Measurements from ENCODE around the gene ABCC3.

Gene ABCC3

DNA sequence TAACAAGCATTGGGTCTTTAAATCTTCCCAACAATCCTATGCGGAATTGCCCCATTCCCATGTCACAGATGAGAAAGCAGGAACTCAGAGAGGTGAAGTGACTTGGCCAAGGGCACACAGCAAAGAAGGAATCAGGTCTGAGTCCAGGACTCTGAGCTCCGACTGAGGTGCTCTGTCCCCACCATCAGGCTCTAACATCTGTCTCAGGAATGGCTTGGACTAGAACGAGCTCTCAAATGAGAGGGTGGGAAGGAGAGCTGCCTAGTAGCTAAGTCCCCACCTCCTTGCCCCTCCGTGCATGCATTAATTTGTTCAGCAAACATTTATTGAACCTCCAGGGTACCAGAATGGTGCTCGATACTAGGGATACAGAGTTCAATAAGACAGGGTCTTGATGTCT, 26.7 kb downstream of the ABCC3 start:
- TF ChIP-seq, protein P1, sequence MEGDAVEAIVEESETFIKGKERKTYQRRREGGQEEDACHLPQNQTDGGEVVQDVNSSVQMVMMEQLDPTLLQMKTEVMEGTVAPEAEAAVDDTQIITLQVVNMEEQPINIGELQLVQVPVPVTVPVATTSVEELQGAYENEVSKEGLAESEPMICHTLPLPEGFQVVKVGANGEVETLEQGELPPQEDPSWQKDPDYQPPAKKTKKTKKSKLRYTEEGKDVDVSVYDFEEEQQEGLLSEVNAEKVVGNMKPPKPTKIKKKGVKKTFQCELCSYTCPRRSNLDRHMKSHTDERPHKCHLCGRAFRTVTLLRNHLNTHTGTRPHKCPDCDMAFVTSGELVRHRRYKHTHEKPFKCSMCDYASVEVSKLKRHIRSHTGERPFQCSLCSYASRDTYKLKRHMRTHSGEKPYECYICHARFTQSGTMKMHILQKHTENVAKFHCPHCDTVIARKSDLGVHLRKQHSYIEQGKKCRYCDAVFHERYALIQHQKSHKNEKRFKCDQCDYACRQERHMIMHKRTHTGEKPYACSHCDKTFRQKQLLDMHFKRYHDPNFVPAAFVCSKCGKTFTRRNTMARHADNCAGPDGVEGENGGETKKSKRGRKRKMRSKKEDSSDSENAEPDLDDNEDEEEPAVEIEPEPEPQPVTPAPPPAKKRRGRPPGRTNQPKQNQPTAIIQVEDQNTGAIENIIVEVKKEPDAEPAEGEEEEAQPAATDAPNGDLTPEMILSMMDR (IDR thresholded peaks at IDR 0.05; ENCODE audit: low read depth, low read length), result no peak
- Histone ChIP-seq H3K36me3 (no peaks in the 10 kb centered on the region), H3K9me3 (ENCODE audit: severe bottlenecking) (no peaks in the 10 kb centered on the region), H3K27ac (peak overlapping the region; percentile 18; the same call in 1 of the 2 replicates), H3K27me3 (ENCODE audit: insufficient read depth, low read depth, severe bottlenecking) (no peaks in the 10 kb centered on the region), H3K4me3 (ENCODE audit: low read depth, low read length) (no peak overlapping the region)
- DNase-seq, result no peak

DNA sequence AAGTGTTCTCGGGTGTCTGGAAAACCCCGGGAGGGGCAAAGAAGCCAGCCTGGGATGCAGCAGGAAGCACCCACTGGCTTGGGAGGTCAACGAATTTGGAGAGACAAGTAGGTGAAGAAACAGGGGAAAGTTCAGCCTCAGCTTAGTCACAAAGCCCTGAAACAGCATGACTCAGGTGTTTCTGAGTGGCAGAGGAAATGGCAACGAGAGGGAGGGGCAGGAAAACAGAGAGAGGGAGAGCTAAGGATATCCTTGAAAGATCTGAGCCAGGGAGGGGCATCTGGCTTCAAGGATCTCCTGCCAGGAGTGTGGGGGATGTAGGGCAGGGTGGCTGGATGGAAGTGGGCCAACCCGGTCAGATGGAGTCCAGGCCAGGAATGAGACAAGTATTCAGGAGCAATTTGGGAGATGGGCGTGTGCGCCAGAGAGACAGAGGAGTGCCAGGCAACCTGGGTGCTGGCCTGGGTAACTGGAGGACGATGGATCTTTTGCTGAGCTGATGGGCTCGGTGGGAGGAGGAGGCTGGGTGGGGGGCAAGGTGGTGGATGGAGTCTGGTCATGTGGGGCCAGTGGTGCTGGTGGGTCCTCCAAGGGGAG, 27.2 kb downstream of the ABCC3 start:
- Histone ChIP-seq H3K27ac (peak overlapping the region; percentile 18; the same call in 1 of the 2 replicates), H3K9me3 (ENCODE audit: severe bottlenecking) (no peaks in the 10 kb centered on the region), H3K4me3 (ENCODE audit: low read depth, low read length) (no peak overlapping the region), H3K36me3 (no peaks in the 10 kb centered on the region), H3K27me3 (ENCODE audit: insufficient read depth, low read depth, severe bottlenecking) (no peaks in the 10 kb centered on the region)
- TF ChIP-seq, protein P1 (IDR thresholded peaks at IDR 0.05; ENCODE audit: low read depth, low read length), result no peak
- DNase-seq, result peak; percentile 52

DNA sequence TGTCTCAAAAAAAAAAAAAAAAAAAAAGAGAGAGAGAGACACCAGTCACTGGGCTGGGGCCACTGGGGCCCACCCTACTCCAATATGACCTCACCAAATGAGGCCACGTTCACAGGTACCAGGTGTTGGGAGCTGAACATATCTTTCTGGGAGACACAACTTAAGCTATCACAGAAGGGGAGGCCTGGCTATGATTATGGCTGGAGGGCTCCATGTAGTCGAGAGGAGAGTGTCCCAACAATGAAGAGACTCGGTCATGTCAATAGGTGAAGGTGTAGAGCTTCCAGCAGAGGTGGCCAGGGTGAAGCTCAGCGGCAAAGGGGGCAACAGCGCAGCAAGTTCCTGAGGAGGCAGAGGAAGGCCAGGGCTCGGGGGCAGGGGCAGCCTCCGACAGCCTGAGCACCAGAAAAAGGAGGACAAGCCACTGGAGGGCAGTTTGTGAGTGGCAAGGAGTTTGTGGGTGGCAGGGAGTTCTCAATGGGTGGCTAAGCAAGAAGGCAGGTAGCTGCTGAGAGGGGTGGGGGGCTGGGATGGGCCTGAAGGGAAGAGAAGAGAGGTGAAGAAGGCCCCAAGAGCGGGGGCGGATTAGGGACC, 28.0 kb downstream of the ABCC3 start:
- H3K9me3 ChIP-seq (ENCODE audit: severe bottlenecking), result no peaks in the 10 kb centered on the region
- no peak overlapping the region for H3K27ac ChIP-seq

DNA sequence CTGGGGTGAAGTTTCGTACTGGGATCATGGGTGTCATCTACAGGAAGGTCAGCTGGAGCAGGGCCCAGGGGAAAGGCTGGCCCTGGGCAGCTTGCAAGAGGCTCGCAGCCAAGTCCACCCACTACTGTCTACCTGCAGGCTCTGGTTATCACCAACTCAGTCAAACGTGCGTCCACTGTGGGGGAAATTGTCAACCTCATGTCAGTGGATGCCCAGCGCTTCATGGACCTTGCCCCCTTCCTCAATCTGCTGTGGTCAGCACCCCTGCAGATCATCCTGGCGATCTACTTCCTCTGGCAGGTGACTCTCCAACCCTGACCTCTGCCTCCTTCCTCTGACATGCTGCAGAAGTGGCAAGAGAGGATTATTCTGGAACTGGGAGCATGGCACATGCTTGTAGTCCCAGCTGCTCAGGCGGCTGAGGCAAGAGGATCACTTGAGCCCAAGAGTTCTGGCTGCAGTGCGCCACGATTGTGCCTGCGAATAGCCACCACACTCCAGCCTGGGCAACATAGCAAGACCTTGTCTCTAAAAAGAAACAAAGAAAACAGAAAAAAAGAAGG, 29.2 kb downstream of the ABCC3 start:
- Histone ChIP-seq H3K9me3 (ENCODE audit: severe bottlenecking) (no peaks in the 10 kb centered on the region), H3K27ac (no peak overlapping the region), H3K27me3 (ENCODE audit: insufficient read depth, low read depth, severe bottlenecking) (no peaks in the 10 kb centered on the region), H3K4me3 (ENCODE audit: low read depth, low read length) (no peak overlapping the region), H3K36me3 (no peaks in the 10 kb centered on the region)
- DNase-seq, result no peak
- TF ChIP-seq, protein P1 (IDR thresholded peaks at IDR 0.05; ENCODE audit: low read depth, low read length), result no peak

More for the DNA sequence above, 28.0 kb downstream of the ABCC3 start:
- H3K36me3 ChIP-seq, result no peaks in the 10 kb centered on the region
- TF ChIP-seq, protein P1 (IDR thresholded peaks at IDR 0.05; ENCODE audit: low read depth, low read length), result no peak
- DNase-seq, result no peak
- no peak overlapping the region for H3K4me3 ChIP-seq (ENCODE audit: low read depth, low read length)
- no peaks in the 10 kb centered on the region for H3K27me3 ChIP-seq (ENCODE audit: insufficient read depth, low read depth, severe bottlenecking)

DNA sequence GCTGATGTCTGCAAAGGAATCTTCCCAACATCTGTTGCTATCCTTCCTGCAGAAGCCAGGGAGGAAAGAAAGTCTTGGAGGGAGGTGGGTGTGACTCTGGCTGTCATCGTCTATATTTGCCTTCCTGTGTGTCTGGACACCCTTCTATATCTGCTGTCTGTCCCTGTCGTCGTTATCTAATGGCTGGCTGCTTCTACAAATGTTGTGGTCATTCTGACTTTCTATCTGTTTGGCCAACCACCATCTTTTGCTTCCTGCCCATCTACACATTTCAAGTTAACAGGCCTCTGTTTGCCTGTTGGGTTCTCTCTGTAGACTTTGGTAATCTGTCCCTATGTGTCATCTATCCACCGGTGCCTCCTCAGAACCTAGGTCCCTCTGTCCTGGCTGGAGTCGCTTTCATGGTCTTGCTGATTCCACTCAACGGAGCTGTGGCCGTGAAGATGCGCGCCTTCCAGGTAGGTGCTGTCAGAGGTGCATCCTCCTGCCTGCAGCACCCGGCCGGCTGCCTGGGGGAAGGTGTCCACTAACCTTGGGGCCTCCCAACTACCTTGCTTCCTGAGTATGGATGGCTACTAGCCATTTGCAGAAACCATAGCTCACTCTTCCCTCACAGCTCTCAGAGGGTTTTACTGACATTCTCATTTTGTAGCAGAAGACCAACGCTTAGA, 30.2 kb downstream of the ABCC3 start:
- Histone ChIP-seq H3K9me3 (ENCODE audit: severe bottlenecking) (no peaks in the 10 kb centered on the region), H3K27me3 (ENCODE audit: insufficient read depth, low read depth, severe bottlenecking) (no peaks in the 10 kb centered on the region), H3K36me3 (no peaks in the 10 kb centered on the region), H3K27ac (no peak overlapping the region), H3K4me3 (ENCODE audit: low read depth, low read length) (no peak overlapping the region)
- DNase-seq, result no peak
- TF ChIP-seq, protein P1 (IDR thresholded peaks at IDR 0.05; ENCODE audit: low read depth, low read length), result no peak
